CD4-positive, alpha-beta T cell treated with Interleukin-6 for 4 hours (primary cell): Measurements from ENCODE around the gene RAB19.
"Not testable (repeated sequence)": the region's sequence is repeated elsewhere in the genome, so short reads cannot be mapped to it uniquely, and the experiment has no call there.

Source experiments
- DNase-seq: peaks from one replicate; pipeline ENCODE4 v3.0.0-alpha.2; 2020; ENCODE audit warnings: mixed read lengths

Gene RAB19

GRCh38 chr7:140402178-140402835 lies 1.6 kb upstream of the RAB19 start:
- no peak for DNase-seq

- no peak for DNase-seq
Observed at GRCh38 chr7:140404565-140405065, 757 bp downstream of the RAB19 start.

GRCh38 chr7:140415361-140415760 lies 11.5 kb downstream of the RAB19 start:
- no peak for DNase-seq

GRCh38 chr7:140415816-140416215 lies 12.0 kb downstream of the RAB19 start:
- not testable (repeated sequence) for DNase-seq

- no peak for DNase-seq
Observed at GRCh38 chr7:140416560-140416959, 12.7 kb downstream of the RAB19 start.

GRCh38 chr7:140417456-140418155 lies 13.7 kb downstream of the RAB19 start:
- no peak for DNase-seq

- not testable (repeated sequence) for DNase-seq
Observed at GRCh38 chr7:140418156-140418472, 14.3 kb downstream of the RAB19 start.

GRCh38 chr7:140418653-140419052 lies 14.8 kb downstream of the RAB19 start:
- no peak for DNase-seq

- no peak for DNase-seq
Observed at GRCh38 chr7:140421521-140421920, 17.7 kb downstream of the RAB19 start.

- no peak for DNase-seq
Observed at GRCh38 chr7:140423501-140423900, 19.6 kb downstream of the RAB19 start.

- DNase-seq: no peak
Observed at GRCh38 chr7:140425718-140426117, 21.9 kb downstream of the RAB19 start.

GRCh38 chr7:140426130-140426529 lies 22.3 kb downstream of the RAB19 start:
- no peak for DNase-seq

- no peak for DNase-seq
Observed at GRCh38 chr7:140433396-140433795, 29.5 kb downstream of the RAB19 start.

- no peak for DNase-seq
Observed at GRCh38 chr7:140435252-140435895, 31.5 kb downstream of the RAB19 start.

- no peak for DNase-seq
Observed at GRCh38 chr7:140439359-140439758, 35.5 kb downstream of the RAB19 start.

- DNase-seq: no peak
Observed at GRCh38 chr7:140440593-140440992, 36.7 kb downstream of the RAB19 start.

GRCh38 chr7:140441519-140441918 lies 37.7 kb downstream of the RAB19 start:
- no peak for DNase-seq

- DNase-seq: no peak
Observed at GRCh38 chr7:140446467-140446866, 42.6 kb downstream of the RAB19 start.

GRCh38 chr7:140447841-140448240 lies 44.0 kb downstream of the RAB19 start:
- no peak for DNase-seq

- no peak for DNase-seq
Observed at GRCh38 chr7:140448781-140449480, 45.1 kb downstream of the RAB19 start.

- DNase-seq: no peak
Observed at GRCh38 chr7:140451716-140452115, 47.9 kb downstream of the RAB19 start.

GRCh38 chr7:140453273-140453672 lies 49.4 kb downstream of the RAB19 start:
- DNase-seq: no peak
